ENCODE data around the gene DRGX.

- TF ChIP-seq CTCF (IDR thresholded peaks at IDR 0.05; ENCODE audit: poor library complexity, severe bottlenecking), result no peak
- TF ChIP-seq REST (IDR thresholded peaks at IDR 0.05; ENCODE audit: borderline replicate concordance), result no peak
- TF ChIP-seq EP300 (conservative IDR thresholded peaks at IDR 0.05; ENCODE audit: poor library complexity, severe bottlenecking), result no peak
Observed at GRCh38 chr10:49375611-49376010, 20.3 kb downstream of the DRGX start.
